HG02973 (cell line): Measurements from ENCODE around the gene LARP4.
"Not testable (repeated sequence)": the region's sequence is repeated elsewhere in the genome, so short reads cannot be mapped to it uniquely, and the experiment has no call there.

Experiments
- ATAC-seq: cut with Tn5 transposase; IDR thresholded peaks from one replicate; pipeline ENCODE4 v1.9.1; 2021; ENCODE audit warnings: moderate library complexity; ENCODE audit not compliant: unreplicated experiment

Gene LARP4

GRCh38 chr12:50521781-50522180 lies 121.1 kb downstream of the LARP4 start:
- ATAC-seq = not testable (repeated sequence)

DNA sequence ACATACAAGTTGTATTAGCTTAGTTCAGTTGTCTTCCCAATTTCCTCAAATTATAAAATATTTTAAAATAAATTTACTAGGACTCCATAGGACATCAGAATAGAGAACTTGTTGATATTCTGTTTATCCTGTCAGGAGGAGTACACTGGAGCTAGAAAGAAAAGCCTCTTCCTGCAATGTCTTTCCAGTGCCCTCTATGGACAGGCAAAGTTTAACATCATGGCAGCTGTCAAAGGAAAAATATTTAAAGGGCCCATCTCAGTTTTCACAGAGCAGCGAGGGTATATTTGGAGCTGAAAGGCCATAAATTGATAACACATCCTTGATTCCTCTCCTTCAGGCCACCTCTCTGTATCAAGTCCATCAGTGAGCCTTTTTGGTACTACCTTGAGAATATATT lies 123.1 kb downstream of the LARP4 start:
- ATAC-seq = no peak

DNA sequence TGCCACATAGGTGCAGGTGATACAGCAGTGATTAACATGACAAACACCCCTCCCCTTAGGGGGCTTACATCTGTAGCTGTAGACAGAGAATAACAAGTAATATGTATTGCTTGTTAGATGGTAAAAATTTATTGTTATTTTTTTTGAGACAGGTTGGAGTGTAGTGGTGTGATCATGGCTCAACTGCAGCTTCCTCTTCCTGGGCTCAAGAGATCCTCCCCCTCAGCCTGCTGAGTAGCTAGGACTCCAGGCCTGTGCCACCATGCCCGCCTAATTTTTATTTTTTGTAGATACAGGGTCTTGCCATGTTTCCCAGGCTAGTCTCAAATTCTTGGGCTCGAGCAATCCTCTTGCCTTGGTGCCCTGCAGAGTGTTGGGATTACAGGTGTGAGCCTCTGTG lies 123.9 kb downstream of the LARP4 start:
- ATAC-seq = no peak

DNA sequence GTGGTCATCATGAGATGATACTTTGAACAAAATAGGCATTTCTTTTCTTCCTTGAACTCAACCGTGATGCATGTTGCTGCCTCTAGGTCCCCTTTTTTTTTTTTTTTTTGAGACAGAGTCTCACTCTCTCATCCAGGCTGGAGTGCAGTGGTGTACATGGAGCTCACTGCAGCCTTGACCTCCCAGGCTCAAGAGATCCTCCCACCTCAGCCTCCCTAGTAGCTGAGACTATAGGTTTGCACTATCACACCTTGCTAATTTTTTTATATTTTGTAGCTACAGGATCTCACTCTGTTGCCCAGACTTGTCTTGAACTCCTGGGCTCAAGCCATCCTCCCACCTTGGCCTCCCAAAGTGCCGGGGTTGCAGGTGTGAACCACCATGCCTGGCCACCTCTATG lies 124.7 kb downstream of the LARP4 start:
- no peak for ATAC-seq

- no peak for ATAC-seq
Measured at GRCh38 chr12:50527359-50527726, 126.7 kb downstream of the LARP4 start.

DNA sequence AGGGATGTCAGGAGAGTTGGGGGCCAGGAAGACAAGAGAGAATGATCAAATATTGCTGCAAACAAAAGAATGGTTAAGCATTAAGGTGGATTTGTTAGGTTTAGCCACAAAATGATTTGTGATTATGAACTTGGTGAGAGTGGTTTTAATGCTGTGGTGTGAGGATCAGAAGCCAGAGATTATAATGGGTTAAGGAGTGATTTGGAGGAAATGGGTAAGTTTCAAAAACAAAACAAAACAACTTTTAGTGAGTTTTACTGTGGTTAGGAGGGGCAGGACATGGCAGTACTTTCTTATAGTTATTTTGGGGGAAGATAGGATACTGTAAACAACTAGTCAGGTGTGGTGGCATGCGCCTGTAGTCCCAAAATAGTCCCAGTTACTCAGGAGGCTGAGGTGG lies 128.1 kb downstream of the LARP4 start:
- no peak for ATAC-seq

- no peak for ATAC-seq
Measured at GRCh38 chr12:50529345-50529744, 128.7 kb downstream of the LARP4 start.
